Amniotic stem cell (primary cell): ENCODE results near the gene NAV1.
"Not testable (repeated sequence)": the region's sequence is repeated elsewhere in the genome, so short reads cannot be mapped to it uniquely, and the experiment has no call there.

Experiments used
- DNase-seq: peaks from one replicate; lab custom pipeline; 2025; lab: John Stamatoyannopoulos, UW

NAV1 gene

GRCh38 chr1:201544710-201545109 lies 5.8 kb downstream of the NAV1 start:
- no peak for DNase-seq

GRCh38 chr1:201545851-201546492 lies 7.0 kb downstream of the NAV1 start:
- no peak for DNase-seq

GRCh38 chr1:201549522-201549921 lies 10.6 kb downstream of the NAV1 start:
- not testable (repeated sequence) for DNase-seq

- no peak for DNase-seq
Measured at GRCh38 chr1:201551096-201551495, 12.2 kb downstream of the NAV1 start.

GRCh38 chr1:201551877-201552731 lies 13.2 kb downstream of the NAV1 start:
- DNase-seq = peak; percentile 28

GRCh38 chr1:201552941-201553351 lies 14.0 kb downstream of the NAV1 start:
- DNase-seq = no peak

GRCh38 chr1:201553496-201554189 lies 14.7 kb downstream of the NAV1 start:
- no peak for DNase-seq

- no peak for DNase-seq
Measured at GRCh38 chr1:201554190-201554600, 15.3 kb downstream of the NAV1 start.

GRCh38 chr1:201554789-201555592 lies 16.1 kb downstream of the NAV1 start:
- DNase-seq = no peak

GRCh38 chr1:201555593-201555945 lies 16.6 kb downstream of the NAV1 start:
- DNase-seq = no peak

- DNase-seq = no peak
Measured at GRCh38 chr1:201556841-201557571, 18.1 kb downstream of the NAV1 start.

- no peak for DNase-seq
Measured at GRCh38 chr1:201557572-201557958, 18.6 kb downstream of the NAV1 start.

- peak; percentile 81 for DNase-seq
Measured at GRCh38 chr1:201559679-201560162, 20.8 kb downstream of the NAV1 start.

GRCh38 chr1:201560328-201561194 lies 21.6 kb downstream of the NAV1 start:
- DNase-seq = no peak

GRCh38 chr1:201561195-201561564 lies 22.3 kb downstream of the NAV1 start:
- no peak for DNase-seq

GRCh38 chr1:201561601-201562000 lies 22.7 kb downstream of the NAV1 start:
- no peak for DNase-seq

GRCh38 chr1:201562257-201562656 lies 23.3 kb downstream of the NAV1 start:
- DNase-seq = peak; percentile 75

- peak; percentile 90 for DNase-seq
Measured at GRCh38 chr1:201562659-201563405, 23.9 kb downstream of the NAV1 start.

- no peak for DNase-seq
Measured at GRCh38 chr1:201563406-201563780, 24.5 kb downstream of the NAV1 start.

GRCh38 chr1:201563941-201564340 lies 25.0 kb downstream of the NAV1 start:
- no peak for DNase-seq
